ENCODE results near the gene GABARAPL1. TPM values are rescaled to one million over a fixed set of nuclear protein-coding genes. Genes with fewer than 3 reads are reported as not detected.

Gene GABARAPL1
- total RNA-seq, 6 experiments from 2014 or later: 152 to 231 (median 162) TPM

DNA sequence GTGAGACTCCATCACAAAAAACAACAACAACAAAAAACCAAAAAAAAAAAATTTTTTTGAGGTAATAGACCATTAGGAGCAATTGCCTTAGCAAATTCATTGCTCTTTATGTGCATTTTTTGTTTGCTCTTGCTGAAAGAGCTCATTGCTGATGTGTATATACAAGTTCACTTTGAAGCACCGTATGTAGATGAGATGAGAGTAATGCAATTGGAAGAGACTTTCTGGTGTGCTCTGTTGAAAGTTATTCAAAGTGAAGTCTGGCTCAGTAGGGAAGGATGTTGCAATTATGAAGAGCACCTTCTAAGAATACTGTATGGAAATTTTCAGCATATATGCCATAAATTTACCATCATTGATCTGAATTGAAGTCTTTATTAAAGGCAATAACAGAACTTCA lies 48.2 kb downstream of the GABARAPL1 start:
- no peak for DNase-seq
- no peak for TF ChIP-seq CTCF (IDR thresholded peaks at IDR 0.05)
- Mint-ChIP-seq H3K9me3 (peaks cover 3% of the 10 kb centered on the region; the same call in 1 of the 2 replicates), H3K27ac (no peak overlapping the region), H3K4me1 (ENCODE audit: low read depth) (no peaks in the 10 kb centered on the region), H3K36me3 (ENCODE audit: low read depth) (no peaks in the 10 kb centered on the region), H3K4me3 (no peak overlapping the region), H3K27me3 (ENCODE audit: insufficient read depth) (peaks cover 4% of the 10 kb centered on the region; the same call in 1 of the 2 replicates)

DNA sequence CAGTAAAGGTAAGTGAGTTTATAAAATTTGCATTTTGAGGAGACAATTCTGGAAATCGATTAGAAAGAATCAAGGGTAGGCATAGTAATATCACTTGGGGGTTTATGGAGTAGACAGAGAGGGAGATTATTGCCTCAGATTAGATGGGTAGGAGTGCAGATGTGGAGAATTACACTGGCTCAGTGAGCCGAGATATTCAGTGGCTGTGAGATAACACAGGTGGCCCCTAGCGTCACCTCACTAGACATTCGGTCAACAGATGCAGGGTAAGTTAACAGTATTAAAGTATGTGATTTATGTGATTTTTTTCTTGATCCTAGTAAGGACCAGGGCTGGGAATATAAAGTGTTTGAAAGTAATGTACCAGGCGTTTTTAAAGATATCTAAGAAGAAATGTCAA lies 55.4 kb downstream of the GABARAPL1 start:
- Mint-ChIP-seq H3K27ac (no peak overlapping the region), H3K9me3 (no peaks in the 10 kb centered on the region), H3K36me3 (ENCODE audit: low read depth) (no peaks in the 10 kb centered on the region), H3K4me3 (no peak overlapping the region), H3K4me1 (ENCODE audit: low read depth) (no peaks in the 10 kb centered on the region), H3K27me3 (ENCODE audit: insufficient read depth) (peaks cover 19% of the 10 kb centered on the region)
- no peak for TF ChIP-seq CTCF (IDR thresholded peaks at IDR 0.05)
- no peak for DNase-seq

- Mint-ChIP-seq H3K4me3 (no peak overlapping the region), H3K4me1 (ENCODE audit: low read depth) (no peaks in the 10 kb centered on the region), H3K27me3 (ENCODE audit: insufficient read depth) (peaks cover 22% of the 10 kb centered on the region), H3K9me3 (no peaks in the 10 kb centered on the region; the same call in 1 of the 2 replicates), H3K27ac (no peak overlapping the region), H3K36me3 (ENCODE audit: low read depth) (no peaks in the 10 kb centered on the region)
- TF ChIP-seq CTCF (IDR thresholded peaks at IDR 0.05): no peak
- DNase-seq: no peak
These were observed 59.8 kb downstream of the GABARAPL1 start for GRCh38 chr12:10272467-10272866.

Other genes starting within 250 kb of the GABARAPL1 start
- gene CLEC12A, start 241.5 kb upstream of the GABARAPL1 start, total RNA-seq (2021; fragmentation: NEBNext Ultra II Directional; extraction: Animal tissue kit (Norgen Biotek cat#: 25700)): not detected
- gene CLEC1B, start 213.8 kb upstream of the GABARAPL1 start, total RNA-seq (2021; fragmentation: NEBNext Ultra II Directional; extraction: Animal tissue kit (Norgen Biotek cat#: 25700)): not detected
- gene CLEC12B, start 202.2 kb upstream of the GABARAPL1 start, total RNA-seq (2021; fragmentation: NEBNext Ultra II Directional; extraction: Animal tissue kit (Norgen Biotek cat#: 25700)): under 1 TPM; 0.24 to 0.40 (median 0.36) TPM
- not detected for gene CLEC9A, start 182.2 kb upstream of the GABARAPL1 start, total RNA-seq (2021; fragmentation: NEBNext Ultra II Directional; extraction: Animal tissue kit (Norgen Biotek cat#: 25700))
- 1 to 10 TPM in 1 of 6 experiments, under 1 TPM in 5; 0.14 to 1.2 (median 0.71) TPM for gene CLEC1A, start 113.9 kb upstream of the GABARAPL1 start, total RNA-seq (2021; fragmentation: NEBNext Ultra II Directional; extraction: Animal tissue kit (Norgen Biotek cat#: 25700))
- gene CLEC7A, start 82.7 kb upstream of the GABARAPL1 start, total RNA-seq (2021; fragmentation: NEBNext Ultra II Directional; extraction: Animal tissue kit (Norgen Biotek cat#: 25700)): not detected
- gene OLR1, start 40.7 kb upstream of the GABARAPL1 start, total RNA-seq (2021; fragmentation: NEBNext Ultra II Directional; extraction: Animal tissue kit (Norgen Biotek cat#: 25700)): 10 to 100 TPM; 30.3 to 53.6 (median 40.0) TPM
- 1 to 10 TPM in 4 of 6 experiments, under 1 TPM in 2; 0.74 to 2.3 (median 1.1) TPM for gene TMEM52B, start 33.8 kb upstream of the GABARAPL1 start, total RNA-seq (2021; fragmentation: NEBNext Ultra II Directional; extraction: Animal tissue kit (Norgen Biotek cat#: 25700))
- under 1 TPM; 0.14 to 0.78 (median 0.28) TPM for gene KLRD1, start 95.0 kb downstream of the GABARAPL1 start, total RNA-seq (2021; fragmentation: NEBNext Ultra II Directional; extraction: Animal tissue kit (Norgen Biotek cat#: 25700))
- gene KLRK1, start 177.2 kb downstream of the GABARAPL1 start, total RNA-seq (2021; fragmentation: NEBNext Ultra II Directional; extraction: Animal tissue kit (Norgen Biotek cat#: 25700)): not detected
- gene KLRC4, start 196.9 kb downstream of the GABARAPL1 start, total RNA-seq (2021; fragmentation: NEBNext Ultra II Directional; extraction: Animal tissue kit (Norgen Biotek cat#: 25700)): not detected
- gene KLRC3, start 207.7 kb downstream of the GABARAPL1 start, total RNA-seq (2021; fragmentation: NEBNext Ultra II Directional; extraction: Animal tissue kit (Norgen Biotek cat#: 25700)): not detected
- gene KLRC2, start 223.1 kb downstream of the GABARAPL1 start, total RNA-seq (2021; fragmentation: NEBNext Ultra II Directional; extraction: Animal tissue kit (Norgen Biotek cat#: 25700)): not detected
- not detected for gene KLRC1, start 240.5 kb downstream of the GABARAPL1 start, total RNA-seq (2021; fragmentation: NEBNext Ultra II Directional; extraction: Animal tissue kit (Norgen Biotek cat#: 25700))